ENCODE measurements around the gene TRERF1. TPM values are rescaled to one million over a fixed set of nuclear protein-coding genes. Genes with fewer than 3 reads are reported as not detected.

The TRERF1 gene
- polyA plus RNA-seq, 3 donors, result 0.58 to 10.0 (median 2.0) TPM

DNA sequence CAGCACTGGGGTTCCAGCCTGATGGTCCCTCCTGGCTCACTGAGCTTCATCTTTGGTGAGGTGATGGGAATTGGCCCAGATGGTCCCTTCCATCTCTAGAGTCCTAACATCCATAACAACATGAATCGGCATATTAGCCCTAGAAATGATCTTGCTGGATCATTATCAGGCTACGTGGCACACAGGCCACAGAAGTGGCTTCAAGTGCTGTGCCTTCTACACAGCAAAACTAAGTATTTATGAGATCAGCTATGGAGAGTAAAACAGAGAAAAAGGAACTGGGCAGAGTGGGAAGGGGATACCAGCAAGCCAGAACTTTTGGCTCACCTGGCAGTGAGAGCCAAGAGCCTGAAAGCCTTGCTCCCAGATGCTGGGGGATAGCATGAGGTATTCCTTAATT, 116.9 kb downstream of the TRERF1 start:
- DNase-seq, result no peak
- H4K20me1 ChIP-seq (ENCODE audit: insufficient read depth, low read length), result no peaks in the 10 kb centered on the region
- Mint-ChIP-seq H3K27ac (peak overlapping the region in 6 of 7 donors; percentile 86 to 97 (median 94)), H3K4me1 (peaks cover 80% of the 10 kb centered on the region), H3K36me3 (peaks cover 3 to 14% of the 10 kb centered on the region in 2 donors), H3K4me3 (no peak overlapping the region), H3K27me3 (ENCODE audit: low read depth in 3 of 3) (peaks cover 0 to 2% (median 0%) of the 10 kb centered on the region in 3 donors), H3K9me3 (peaks cover 0 to 4% (median 0%) of the 10 kb centered on the region in 7 donors)
- no peak overlapping the region for H3K9ac ChIP-seq (ENCODE audit: insufficient read depth, low read length, poor library complexity, severe bottlenecking)
- intact Hi-C loops (cut with micrococcal nuclease), result loop anchor here (5.0 kb wide), 1 partner anchor 32 kb away; no protein-coding TSS in a partner anchor
- no peaks in the 10 kb centered on the region for H3K36me3 ChIP-seq (replicated peaks in 1 of 2; ENCODE audit: control insufficient read depth in 1 of 2, insufficient read depth in 2 of 2, low read length in 2 of 2)
- H3K4me3 ChIP-seq (replicated peaks in 1 of 3; ENCODE audit: low read depth in 2 of 3, low read length in 3 of 3), result no peak overlapping the region
- peaks cover 62 to 63% of the 10 kb centered on the region in 2 donors for H3K4me1 ChIP-seq (ENCODE audit: control insufficient read depth in 1 of 2, insufficient read depth in 2 of 2, low read length in 2 of 2)
- H3K9me3 ChIP-seq (replicated peaks in 1 of 2; ENCODE audit: control insufficient read depth in 1 of 2, insufficient read depth in 1 of 2, low read length in 2 of 2), result no peaks in the 10 kb centered on the region
- peaks cover 91% of the 10 kb centered on the region for H3K79me2 ChIP-seq (ENCODE audit: insufficient read depth, low read length)
- peak overlapping the region; percentile 54 to 92 for H3K27ac ChIP-seq (ENCODE audit: low read depth in 1 of 2, low read length in 2 of 2)
- H2AFZ ChIP-seq (ENCODE audit: insufficient read depth, low read depth, low read length, poor library complexity, severe bottlenecking), result no peak overlapping the region
- 80% methylated on average over 1 of the region's 2 CpGs for WGBS (ENCODE audit: insufficient coverage)
- TF ChIP-seq, protein P1, sequence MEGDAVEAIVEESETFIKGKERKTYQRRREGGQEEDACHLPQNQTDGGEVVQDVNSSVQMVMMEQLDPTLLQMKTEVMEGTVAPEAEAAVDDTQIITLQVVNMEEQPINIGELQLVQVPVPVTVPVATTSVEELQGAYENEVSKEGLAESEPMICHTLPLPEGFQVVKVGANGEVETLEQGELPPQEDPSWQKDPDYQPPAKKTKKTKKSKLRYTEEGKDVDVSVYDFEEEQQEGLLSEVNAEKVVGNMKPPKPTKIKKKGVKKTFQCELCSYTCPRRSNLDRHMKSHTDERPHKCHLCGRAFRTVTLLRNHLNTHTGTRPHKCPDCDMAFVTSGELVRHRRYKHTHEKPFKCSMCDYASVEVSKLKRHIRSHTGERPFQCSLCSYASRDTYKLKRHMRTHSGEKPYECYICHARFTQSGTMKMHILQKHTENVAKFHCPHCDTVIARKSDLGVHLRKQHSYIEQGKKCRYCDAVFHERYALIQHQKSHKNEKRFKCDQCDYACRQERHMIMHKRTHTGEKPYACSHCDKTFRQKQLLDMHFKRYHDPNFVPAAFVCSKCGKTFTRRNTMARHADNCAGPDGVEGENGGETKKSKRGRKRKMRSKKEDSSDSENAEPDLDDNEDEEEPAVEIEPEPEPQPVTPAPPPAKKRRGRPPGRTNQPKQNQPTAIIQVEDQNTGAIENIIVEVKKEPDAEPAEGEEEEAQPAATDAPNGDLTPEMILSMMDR (IDR thresholded peaks at IDR 0.05), result no peak
- no peak overlapping the region for H3K4me2 ChIP-seq (replicated peaks; ENCODE audit: extremely low read depth, low read length, poor library complexity, severe bottlenecking)
- no peaks in the 10 kb centered on the region for H3K27me3 ChIP-seq (ENCODE audit: control insufficient read depth in 2 of 2, insufficient read depth in 2 of 2, low read length in 2 of 2)

DNA sequence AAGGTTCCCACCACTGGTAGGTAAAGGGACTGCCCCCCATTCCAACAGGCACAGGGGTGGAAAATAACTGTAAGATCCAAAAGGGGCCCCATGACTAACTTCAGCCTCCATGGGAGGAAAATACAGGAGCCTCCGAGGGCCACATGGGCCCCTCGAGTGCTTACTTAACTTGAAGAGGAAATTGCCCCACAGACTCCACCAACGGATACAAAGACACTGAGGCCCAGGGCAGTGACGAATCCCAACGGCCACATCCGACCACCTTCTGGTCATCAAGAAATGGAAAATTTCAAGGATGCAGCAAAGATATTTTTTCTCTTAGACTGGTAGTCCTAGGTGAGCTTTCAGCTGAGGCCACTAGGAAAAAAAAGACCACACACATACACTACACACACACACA, 118.1 kb downstream of the TRERF1 start:
- H4K20me1 ChIP-seq (ENCODE audit: insufficient read depth, low read length), result no peaks in the 10 kb centered on the region
- intact Hi-C loops (cut with micrococcal nuclease), result loop anchor here (5.0 kb wide), 1 partner anchor 34 kb away; no protein-coding TSS in a partner anchor
- Mint-ChIP-seq H3K27me3 (ENCODE audit: low read depth in 3 of 3) (peaks cover 0 to 2% (median 0%) of the 10 kb centered on the region in 3 donors), H3K4me3 (peak overlapping the region; percentile 6 to 76), H3K4me1 (peaks cover 85% of the 10 kb centered on the region), H3K36me3 (peaks cover 1 to 18% of the 10 kb centered on the region in 2 donors), H3K9me3 (peaks cover 0 to 4% (median 0%) of the 10 kb centered on the region in 7 donors), H3K27ac (peak overlapping the region; percentile 86 to 97 (median 94))
- TF ChIP-seq, protein P1 (IDR thresholded peaks at IDR 0.05), result no peak
- peak overlapping the region; percentile 58 for H3K4me2 ChIP-seq (replicated peaks; ENCODE audit: extremely low read depth, low read length, poor library complexity, severe bottlenecking)
- H3K27me3 ChIP-seq (ENCODE audit: control insufficient read depth in 2 of 2, insufficient read depth in 2 of 2, low read length in 2 of 2), result no peaks in the 10 kb centered on the region
- peak overlapping the region; percentile 92 for H3K27ac ChIP-seq (ENCODE audit: low read depth in 1 of 2, low read length in 2 of 2)
- no peaks in the 10 kb centered on the region for H3K9me3 ChIP-seq (replicated peaks in 1 of 2; ENCODE audit: control insufficient read depth in 1 of 2, insufficient read depth in 1 of 2, low read length in 2 of 2)
- no peaks in the 10 kb centered on the region for H3K36me3 ChIP-seq (replicated peaks in 1 of 2; ENCODE audit: control insufficient read depth in 1 of 2, insufficient read depth in 2 of 2, low read length in 2 of 2)
- WGBS (ENCODE audit: insufficient coverage), result 20% methylated on average over 3 of the region's 6 CpGs
- peaks cover 69 to 72% of the 10 kb centered on the region in 2 donors for H3K4me1 ChIP-seq (ENCODE audit: control insufficient read depth in 1 of 2, insufficient read depth in 2 of 2, low read length in 2 of 2)
- DNase-seq, result peak; percentile 75 to 92 (median 82)
- peak overlapping the region; percentile 64 for H3K9ac ChIP-seq (ENCODE audit: insufficient read depth, low read length, poor library complexity, severe bottlenecking)
- H2AFZ ChIP-seq (ENCODE audit: insufficient read depth, low read depth, low read length, poor library complexity, severe bottlenecking), result peak overlapping the region; percentile 38
- peak overlapping the region in 1 of 3 experiments; percentile 40 for H3K4me3 ChIP-seq (replicated peaks in 1 of 3; ENCODE audit: low read depth in 2 of 3, low read length in 3 of 3)
- H3K79me2 ChIP-seq (ENCODE audit: insufficient read depth, low read length), result peaks cover 91% of the 10 kb centered on the region
